Inflammatory macrophage treated with lipopolysaccharide for 1 hour (primary cell): Measurements from ENCODE around the gene ZNF385A.
"Not testable (repeated sequence)": the region's sequence is repeated elsewhere in the genome, so short reads cannot be mapped to it uniquely, and the experiment has no call there.

Experiments
- DNase-seq, 2 donors: peaks; one replicate each; pipeline ENCODE4 v3.0.0-alpha.2; 2020 to 2022

ZNF385A gene

DNA sequence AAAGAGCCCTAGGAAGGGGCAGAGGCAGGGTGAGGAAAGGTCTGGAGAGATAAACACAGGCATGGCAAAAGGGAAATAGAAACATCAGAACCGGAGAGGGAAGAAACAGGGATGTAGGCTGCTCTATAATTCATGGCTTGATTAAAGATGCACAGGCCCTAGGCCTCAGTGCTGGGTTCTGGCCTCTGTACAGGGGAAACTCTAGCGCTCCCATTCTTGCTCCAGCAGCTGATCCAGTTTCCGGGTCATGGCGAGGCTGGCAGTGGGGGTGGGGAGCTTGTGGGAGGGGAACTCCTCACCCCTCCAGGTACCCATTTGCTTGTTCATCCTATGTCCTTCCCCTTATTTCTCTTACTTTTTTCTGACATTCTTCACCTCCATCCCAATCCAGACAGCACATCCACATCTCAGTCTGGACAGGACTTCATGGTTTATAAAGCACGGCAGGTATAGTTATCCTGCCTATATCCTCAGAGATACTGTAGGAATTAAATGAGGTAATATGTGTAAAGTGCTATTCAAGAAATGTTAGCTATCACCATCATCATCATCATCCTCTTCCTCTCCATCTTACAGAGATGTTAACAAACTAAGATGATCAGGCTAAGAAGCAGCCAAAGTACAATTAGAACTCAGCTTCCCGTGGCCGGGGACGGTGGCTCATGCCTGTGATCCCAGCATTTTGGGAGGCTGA, 12.3 kb downstream of the ZNF385A start:
- no peak for DNase-seq

DNA sequence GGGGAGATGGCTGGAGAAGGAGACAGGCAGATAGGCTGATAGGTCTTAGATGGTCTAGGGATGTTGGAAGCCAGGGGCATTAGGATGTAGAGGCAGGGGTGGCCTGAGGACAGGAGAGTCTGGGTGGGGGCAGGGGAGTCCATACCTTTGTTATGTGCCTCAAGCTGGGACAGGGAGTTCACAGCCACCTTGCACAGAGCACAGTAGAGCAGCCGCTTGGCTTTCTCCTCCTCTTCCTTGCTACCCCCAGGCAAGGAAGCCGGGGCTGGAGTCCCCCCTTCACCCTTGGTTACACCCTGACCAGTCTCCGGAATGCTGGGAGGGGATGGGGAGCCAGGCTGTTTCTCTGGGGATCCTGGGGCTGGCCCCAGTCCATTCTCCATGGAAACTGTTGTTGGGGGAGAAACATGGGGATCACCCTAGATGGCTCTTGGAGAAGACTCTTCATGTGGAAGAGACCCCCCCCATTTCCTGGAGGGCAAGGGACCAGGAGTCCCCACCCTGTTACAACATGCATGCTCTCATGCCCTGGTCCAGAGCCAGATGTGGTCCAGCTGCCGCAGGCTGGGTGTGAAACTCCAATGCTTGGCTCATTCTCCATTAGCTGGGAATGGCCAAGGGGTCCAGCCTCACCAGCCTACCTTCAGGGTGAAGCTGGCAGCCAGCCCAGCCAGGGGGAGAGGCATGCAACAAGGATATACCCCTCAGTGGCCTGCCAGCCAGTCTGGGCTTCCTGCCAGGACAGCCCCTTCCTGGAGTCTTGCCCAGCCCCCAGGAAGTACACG, 13.0 kb downstream of the ZNF385A start:
- DNase-seq: no peak

GRCh38 chr12:54370171-54370730, 14.3 kb downstream of the ZNF385A start:
- DNase-seq: peak in 1 of 2 donors; percentile 51

DNA sequence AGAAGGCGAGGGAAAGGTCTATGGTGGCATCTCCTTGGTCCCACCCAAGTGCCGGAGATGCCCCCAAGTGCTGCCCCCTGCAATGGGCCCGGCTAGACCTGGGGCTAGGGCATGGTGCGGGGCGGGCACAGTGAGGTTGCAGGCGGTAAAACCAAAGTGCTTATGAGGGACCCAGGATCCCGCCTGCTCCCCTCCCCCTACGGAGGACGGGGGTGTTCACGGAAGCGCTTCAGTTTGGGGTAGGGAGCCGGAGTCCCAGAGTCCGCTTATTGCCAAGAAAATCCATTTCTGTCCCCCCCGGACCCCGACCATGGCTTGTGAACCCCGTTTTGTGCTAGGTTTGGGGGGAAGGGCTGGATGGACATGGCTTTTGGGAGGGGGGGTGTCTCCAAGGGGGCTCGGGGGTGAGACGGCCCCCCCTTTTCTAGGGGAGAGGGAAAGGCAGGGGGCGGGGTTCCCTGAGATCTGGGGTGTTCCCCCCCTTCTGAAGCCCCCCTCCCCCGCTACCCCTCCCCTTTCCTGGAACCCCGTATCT, 14.9 kb downstream of the ZNF385A start:
- no peak for DNase-seq

- DNase-seq: peak; percentile 88 to 95
These were observed 15.6 kb downstream of the ZNF385A start for GRCh38 chr12:54368709-54369596.

DNA sequence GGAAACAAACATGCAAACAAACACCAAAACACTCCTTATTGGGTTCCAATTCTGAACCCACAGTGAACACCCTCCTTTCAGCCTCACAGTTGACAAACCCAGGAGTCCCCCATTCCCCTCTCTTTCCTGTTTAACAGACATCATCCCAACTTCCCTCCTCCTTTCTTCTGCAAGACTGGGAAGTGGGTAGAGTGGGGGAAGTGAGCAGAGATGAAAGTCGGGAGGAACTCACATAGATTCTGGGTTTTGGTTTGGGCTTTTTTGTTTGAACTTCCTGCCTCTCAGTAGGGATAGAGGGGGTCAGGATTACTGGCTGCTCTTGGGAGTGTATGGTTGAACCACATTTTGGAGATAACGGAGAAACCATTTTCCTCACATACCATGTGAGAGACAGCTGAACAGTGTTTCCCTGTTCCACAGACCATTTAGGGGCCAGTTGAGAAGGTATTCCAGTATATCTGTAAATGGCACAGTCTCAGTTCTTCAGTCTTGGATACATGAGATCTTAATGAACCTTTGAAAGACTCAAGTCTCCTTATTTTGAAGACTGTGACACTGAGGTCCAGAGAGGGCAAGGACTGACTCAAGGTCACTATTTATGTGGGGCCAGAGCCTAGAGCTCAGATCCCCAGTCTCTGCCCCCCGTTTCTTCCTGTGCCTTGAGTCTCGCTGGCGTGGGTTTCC, 16.4 kb downstream of the ZNF385A start:
- DNase-seq: peak; percentile 32 to 42

GRCh38 chr12:54364413-54364812, 20.1 kb downstream of the ZNF385A start, which contains the start of gene GPR84:
Gene GPR84 (minus strand): TSS chr12:54364486. CDS start chr12:54363851, 635 bp downstream.
- DNase-seq: peak; percentile 94 to 96

DNA sequence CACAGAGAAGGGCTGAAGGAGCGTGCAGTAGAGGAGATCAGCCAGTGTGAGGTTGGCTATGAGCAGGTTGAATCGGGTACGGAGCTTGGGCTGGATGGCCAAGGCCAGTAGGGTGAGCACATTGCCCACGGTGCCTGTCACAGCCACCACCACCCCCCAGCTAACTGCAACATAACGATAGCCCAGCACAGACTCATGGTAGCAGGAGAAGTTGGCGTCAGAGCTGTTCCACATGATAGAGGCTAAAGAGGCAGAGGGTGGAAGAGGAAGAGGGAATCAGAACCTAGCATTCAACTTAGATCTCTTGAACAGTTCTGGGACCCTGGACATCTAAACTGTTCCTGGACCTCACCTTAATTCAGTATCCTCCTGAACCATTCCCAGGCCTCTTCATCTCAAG, 20.9 kb downstream of the ZNF385A start:
- peak; percentile 59 to 72 for DNase-seq

DNA sequence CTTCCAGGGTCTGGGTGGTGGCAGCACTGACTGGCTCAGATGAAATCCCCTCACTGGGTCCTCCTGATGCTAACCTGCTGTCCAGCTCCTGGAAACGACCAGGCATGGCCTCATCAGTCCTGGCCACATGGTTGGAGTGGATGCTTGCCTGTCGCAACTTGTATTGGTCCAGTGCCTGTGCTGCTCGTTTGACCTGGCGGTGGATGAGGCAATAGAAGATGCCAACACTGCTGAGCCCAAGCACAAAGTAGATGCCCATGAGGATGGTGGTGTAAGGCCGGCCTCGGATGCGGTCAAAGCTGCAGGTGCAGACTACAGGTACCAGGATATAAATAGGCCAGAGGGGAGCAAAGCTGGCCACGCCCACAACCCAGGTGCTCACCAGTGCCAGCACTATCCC, 21.5 kb downstream of the ZNF385A start:
- DNase-seq: no peak

DNA sequence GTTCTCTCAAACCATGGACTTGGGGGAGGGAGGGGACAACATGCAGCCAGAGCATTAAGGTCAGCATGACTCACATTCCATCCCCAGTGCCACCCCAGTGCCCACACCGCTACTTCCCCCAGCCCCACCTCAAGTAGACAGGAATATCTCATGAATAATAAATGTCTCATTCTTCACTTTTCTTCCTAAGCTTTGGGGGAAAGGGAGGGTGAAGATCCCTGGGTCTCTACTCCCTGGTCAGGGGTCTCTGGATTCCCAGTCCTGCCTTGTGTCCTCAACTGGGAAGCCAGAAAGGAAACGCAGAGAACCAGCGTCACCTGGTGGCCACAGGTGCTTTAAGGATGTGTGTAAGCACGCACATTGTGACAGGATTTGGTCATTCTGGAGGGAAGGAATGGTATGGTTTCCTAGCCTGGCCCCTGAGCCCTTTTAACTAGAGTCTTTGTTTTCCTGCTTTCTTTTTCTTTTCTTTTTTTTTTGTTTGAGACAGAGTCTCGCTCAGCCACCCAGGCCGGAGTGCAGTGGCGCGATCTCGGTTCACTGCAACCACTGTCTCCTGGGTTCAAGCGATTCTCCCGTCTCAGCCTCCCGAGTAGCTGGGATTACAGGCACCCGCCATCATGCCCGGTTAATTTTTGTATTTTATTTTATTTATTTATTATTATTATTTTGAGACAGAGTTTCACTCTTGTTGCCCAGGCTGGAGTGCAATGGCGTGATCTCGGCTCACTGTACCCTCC, 23.6 kb downstream of the ZNF385A start:
- DNase-seq: peak; percentile 35 to 51

- peak in 1 of 2 donors; percentile 42 for DNase-seq
These were observed 24.7 kb downstream of the ZNF385A start for GRCh38 chr12:54359762-54360351.

DNA sequence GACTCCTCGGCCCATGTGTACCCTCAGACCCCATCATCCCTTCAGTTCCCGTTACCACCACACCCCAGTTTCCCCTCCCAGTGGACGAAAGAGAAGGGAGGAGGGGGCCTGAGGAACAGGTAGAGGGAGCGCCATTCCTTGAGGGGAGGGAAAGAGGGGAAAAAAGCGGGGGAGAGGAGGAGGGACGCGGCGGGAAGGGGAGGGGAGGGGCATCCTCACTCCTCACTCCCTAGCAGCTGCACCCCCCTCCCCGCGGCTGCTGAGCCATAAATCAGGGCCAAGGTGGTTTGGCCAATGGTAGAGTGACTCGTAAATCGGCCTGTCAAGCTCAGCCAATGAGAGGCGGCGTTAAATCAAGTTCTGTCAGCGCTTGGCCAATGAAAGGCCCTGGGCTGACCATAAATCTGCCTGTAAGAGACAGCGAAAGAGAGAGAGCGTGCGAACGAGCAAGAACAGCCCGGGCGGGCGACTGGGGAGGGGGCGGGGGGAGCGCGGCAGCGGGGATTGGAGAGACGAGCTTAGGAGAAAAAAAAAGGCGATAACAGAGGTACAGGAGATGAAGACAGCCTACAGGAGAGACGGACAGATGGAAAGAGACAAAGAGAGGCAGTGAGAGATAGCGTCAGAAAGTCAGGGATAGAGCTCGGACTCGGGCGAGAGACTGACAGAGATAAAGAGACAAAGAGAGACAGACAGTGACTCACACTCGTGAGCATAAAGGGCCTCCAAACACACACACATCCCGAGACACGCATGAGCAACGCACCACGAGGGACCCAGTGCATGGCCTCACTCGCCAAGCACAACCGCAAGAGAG, 25.4 kb downstream of the ZNF385A start:
- DNase-seq: peak; percentile 94

- no peak for DNase-seq
These were observed 26.2 kb downstream of the ZNF385A start for GRCh38 chr12:54358191-54358944.

DNA sequence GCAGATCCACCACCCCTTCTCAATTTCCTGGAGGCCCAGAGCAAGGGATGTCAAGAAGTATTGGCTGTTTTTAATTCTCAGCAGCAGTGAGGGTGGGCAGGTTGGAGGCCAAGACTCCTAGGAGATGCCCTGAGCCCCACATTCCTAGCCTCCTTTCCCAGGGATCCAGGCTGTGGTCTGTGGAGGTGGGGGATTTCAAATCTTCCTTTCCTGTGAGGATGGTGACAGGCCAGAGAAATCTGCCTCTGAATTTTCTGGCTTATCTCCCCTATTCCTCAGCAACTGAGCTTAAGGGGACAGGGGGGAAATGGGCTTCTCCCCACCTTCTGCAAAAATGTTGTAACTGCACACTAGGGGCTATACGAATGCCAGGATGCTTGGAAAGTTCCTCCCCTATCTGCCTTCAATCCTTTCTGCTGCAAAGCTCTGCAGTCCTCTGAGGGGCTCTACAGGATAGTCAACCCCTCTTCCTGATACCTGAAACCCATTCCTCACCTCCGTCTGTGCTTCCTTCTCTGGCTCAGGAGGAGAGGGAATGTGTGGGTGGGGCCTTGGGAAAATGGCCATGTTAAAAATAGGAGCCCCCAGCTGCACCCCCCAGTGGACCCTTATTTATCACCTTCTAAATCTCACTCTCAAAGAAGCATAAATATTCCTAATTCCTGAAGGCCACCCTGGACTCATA, 26.9 kb downstream of the ZNF385A start:
- DNase-seq: no peak

GRCh38 chr12:54356951-54357356, 27.6 kb downstream of the ZNF385A start:
- DNase-seq: no peak

- DNase-seq: no peak
These were observed 28.3 kb downstream of the ZNF385A start for GRCh38 chr12:54356228-54356627.

DNA sequence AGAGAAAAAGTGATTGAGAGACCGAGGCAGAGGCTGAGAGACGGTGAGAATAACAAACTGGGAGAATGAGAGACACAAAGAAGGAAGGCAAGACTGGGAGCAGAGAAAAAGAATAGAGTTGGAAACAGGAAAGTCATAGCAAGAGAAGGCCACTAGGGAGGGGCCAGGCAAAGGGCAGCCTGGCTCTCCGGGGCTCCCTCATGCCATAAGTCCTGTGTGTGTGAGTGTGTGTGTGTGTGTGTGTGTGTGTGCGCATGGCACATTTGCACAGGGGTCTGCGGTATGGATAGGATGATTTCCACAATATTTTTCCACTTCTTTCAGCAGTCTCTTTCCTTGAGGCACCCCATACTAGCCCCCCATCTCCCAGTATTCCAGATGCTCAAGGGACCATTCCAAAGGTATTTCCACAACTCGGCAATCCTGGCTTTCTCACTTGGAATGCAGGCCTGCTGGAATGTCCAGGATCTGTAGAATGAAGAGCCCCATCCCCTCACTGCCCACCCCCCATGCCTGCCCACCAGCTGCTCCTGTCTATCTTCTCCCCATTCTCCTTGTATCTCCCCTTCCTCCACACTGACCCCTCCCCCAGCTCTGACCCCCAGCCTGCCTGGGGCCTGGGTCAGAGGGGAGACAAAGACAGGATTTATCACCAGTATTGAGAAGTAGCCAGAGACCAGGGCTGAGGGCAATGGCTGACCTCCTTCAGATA, 29.3 kb downstream of the ZNF385A start:
- no peak for DNase-seq

DNA sequence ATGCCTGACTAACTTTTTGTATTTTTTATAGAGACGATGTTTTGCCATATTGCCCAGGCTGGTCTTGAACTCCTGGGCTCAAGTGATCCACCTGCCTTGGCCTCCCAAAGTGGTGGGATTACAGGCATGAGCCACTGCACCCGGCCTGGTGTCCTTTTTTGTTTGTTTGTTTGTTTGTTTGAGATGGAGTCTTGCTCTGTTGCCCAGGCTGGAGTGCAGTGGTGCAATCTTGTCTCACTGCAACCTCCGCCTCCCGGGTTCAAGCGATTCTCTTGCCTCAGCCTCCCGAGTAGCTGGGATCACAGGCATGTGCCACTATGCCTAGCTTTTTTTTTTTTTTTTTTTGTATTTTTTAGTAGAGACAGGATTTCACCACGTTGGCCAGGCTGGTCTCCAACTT, 30.3 kb downstream of the ZNF385A start:
- DNase-seq: not testable (repeated sequence)
